Stimulated activated naive CD8-positive, alpha-beta T cell treated with anti-CD3 and anti-CD28 coated beads, Interleukin-15, amount 100 ng/mL, for 72 hours (primary cell): Measurements from ENCODE around the gene HSD17B2.

Experiments
- ATAC-seq: fragments of 150-1000 bp; cut with Tn5 transposase; 2 replicates; pipeline ENCODE4 v1.10.0; 2021; ENCODE audit warnings: mild to moderate bottlenecking, moderate library complexity
- DNase-seq, 2 donors: peaks; one replicate each; pipeline ENCODE4 v3.0.0; 2021 to 2022
- H3K27ac Mint-ChIP-seq, 2 donors: one replicate each; pipeline ENCODE4 v1.8.0; 2022; ENCODE audit warnings: mild to moderate bottlenecking in 2 of 2, mixed read lengths in 2 of 2, moderate library complexity in 2 of 2
- H3K27me3 Mint-ChIP-seq: one replicate; pipeline ENCODE4 v1.8.0; 2022; ENCODE audit warnings: mixed read lengths
- H3K4me1 Mint-ChIP-seq: one replicate; pipeline ENCODE4 v1.8.0; 2022; ENCODE audit warnings: mild to moderate bottlenecking, mixed read lengths
- H3K4me3 Mint-ChIP-seq, 2 donors: one replicate each; pipeline ENCODE4 v1.8.0; 2022; ENCODE audit warnings: mild to moderate bottlenecking in 2 of 2, mixed read lengths in 2 of 2, moderate library complexity in 1 of 2
- H3K9me3 Mint-ChIP-seq, 2 donors: one replicate each; pipeline ENCODE4 v1.8.0; 2022; ENCODE audit warnings: mixed read lengths in 2 of 2

The HSD17B2 gene

GRCh38 chr16:82146556-82146955 lies 111.5 kb downstream of the HSD17B2 start:
- Mint-ChIP-seq H3K27me3 (no peaks in the 10 kb centered on the region), H3K4me1 (no peaks in the 10 kb centered on the region), H3K4me3 (no peak overlapping the region), H3K9me3 (no peaks in the 10 kb centered on the region), H3K27ac (no peak overlapping the region)
- ATAC-seq, result no peak
- DNase-seq, result no peak

DNA sequence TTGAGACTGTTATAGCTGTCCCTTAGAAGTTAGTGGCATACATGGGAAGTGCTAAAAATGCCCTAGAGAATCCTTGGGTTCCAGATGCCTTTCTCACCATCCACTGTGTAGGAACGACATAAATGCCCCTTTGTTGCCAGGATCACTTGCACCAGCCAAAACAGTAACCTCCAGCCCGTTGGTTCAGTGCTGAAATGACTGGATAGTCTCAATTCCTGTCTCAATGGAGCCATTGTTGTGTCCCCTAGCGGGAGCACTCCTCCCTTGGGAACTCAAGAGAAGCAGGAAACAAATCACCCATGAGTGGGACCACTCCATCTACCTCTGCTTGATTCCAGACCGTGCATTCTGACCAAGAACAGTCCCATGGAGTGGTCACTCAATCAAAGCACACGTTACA lies 111.9 kb downstream of the HSD17B2 start:
- ATAC-seq, result no peak
- Mint-ChIP-seq H3K27ac (no peak overlapping the region), H3K9me3 (no peaks in the 10 kb centered on the region), H3K27me3 (no peaks in the 10 kb centered on the region), H3K4me1 (no peaks in the 10 kb centered on the region), H3K4me3 (no peak overlapping the region)
- DNase-seq, result no peak

- Mint-ChIP-seq H3K4me3 (no peak overlapping the region), H3K4me1 (no peaks in the 10 kb centered on the region), H3K27me3 (no peaks in the 10 kb centered on the region), H3K27ac (no peak overlapping the region), H3K9me3 (no peaks in the 10 kb centered on the region)
- DNase-seq (no peak), ATAC-seq (no peak)
Measured at GRCh38 chr16:82147546-82147945, 112.5 kb downstream of the HSD17B2 start.
